ENCODE data around the gene CACNA1C.

DNA sequence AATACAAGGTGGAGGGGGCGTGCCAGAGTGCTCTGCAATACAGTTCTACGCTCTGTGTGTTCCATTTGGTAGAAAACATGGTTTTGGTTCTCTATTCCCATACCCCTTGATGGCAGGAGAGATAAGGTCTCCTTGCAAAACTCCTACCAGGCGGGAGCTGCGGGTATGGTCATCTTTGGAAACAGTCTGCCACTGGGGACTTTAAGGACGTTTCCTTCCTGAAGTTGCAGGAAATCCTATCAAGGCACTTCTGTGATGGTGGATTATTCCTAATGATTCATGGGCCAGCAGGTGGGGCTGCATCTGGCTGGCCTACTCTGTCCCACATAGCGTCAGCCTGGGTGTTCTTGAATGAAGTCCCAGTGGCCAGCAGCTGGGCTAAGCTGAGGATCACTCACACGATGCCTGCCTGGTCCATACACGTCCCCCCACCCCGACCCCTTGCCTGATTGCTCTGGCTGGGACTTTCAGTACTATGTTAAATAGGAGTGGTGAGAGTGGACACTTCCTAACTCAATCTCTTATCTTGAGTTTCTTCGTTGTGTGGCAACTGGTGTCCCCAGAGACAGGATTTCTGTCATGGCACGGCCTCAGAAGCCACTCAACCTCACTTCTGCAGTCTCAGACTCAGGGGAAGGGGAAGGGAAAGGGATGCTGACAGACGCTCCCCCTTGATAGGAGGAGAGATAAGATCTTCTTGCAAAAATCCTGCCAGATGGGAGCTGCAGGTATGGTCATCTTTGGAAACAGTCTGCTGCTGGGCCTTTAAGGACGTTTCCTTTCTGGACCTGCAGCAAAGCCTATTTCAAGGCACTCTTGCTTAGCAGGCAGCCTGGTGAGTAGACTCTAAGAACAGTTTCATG is 680.9 kb downstream of the CACNA1C start:
- TF ChIP-seq CTCF (conservative IDR thresholded peaks at IDR 0.05; ENCODE audit: low read length) (no peak), EZH2phosphoT487 (IDR thresholded peaks at IDR 0.05; ENCODE audit: borderline replicate concordance, low read depth, low read length) (no peak)
